T-helper 2 cell treated with Interferon-gamma antibody and Interleukin-4, amounts not matched to agents 100 ng/mL and 5 ng/mL, for 36 hours (primary cell): Measurements from ENCODE around the gene DSC3. TPM values are rescaled to one million over a fixed set of nuclear protein-coding genes. Genes with fewer than 3 reads are reported as not detected.

Source experiments
- intact Hi-C: fragments of 100-400 bp; cut with micrococcal nuclease; formaldehyde crosslinking; loops from one replicate; pipeline ENCODE4 v1.15.1; 2023
- total RNA-seq: library from RNA; stranded (reverse); gene quantifications from 2 replicates; pipeline ENCODE4 v1.2.3, GENCODE V29; 2022

Gene DSC3
- total RNA-seq = not detected in 2 replicates

DNA sequence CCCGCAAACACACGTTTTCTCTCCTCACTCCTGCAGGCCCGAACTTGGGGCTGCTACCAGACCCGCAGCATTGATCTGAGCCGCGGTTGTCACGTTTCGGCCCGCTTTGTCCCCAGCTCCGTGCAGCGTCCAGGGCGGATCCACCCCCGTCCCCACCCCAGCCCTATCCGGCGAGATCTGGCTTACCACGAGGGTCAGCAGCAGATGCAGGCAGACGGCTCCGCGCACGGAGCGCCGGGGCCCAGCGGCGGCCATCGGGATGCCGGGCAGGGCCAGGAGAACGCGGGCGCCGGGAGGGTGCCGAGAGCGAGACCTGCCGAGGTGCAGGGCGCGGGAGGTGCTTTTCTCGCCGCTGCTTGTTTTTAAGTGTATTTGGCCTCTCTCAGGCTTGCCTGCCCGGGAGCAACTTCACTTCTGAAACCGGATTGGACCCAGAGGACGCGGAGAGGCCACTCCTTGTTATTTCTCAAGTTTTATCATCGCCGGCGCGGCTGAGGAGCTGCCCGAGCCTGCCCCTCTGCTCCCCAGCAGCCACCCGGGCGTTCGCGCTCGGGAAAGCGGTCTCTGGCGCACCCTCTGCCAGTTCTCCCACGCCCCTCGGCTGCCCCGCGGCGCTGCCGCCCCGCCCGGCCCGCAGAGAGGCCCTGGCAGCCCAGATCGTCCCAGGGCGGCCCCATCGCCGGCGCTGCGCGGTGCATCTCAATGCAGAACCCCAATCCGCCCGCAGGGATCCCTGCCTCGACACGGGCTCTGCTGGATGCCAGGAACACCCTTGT lies at the start of gene DSC3:
Gene DSC3 (minus strand): TSS at position 337 of the 776 bp plus-strand sequence. CDS start 82 bp downstream, at position 255.
- intact Hi-C loops = no loop called here

DNA sequence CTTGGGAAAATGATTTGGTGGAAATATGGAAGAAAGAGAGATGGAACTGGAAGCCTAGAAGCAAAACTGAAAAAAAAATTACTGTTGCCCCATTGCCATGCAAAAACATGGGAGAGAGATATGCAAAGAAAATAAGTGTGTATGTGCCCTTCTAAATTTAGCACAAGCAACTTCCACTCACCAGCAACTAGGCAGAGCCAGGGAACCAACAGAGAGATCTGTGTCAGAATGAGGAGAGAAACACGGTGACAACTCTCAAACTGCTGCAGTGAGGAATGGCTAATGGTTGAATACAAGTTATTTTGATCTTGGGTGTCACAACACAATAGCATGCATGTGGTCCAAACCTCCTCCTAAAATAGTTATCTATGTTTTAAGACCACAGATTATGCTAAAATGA lies 48.8 kb upstream of the DSC3 start:
- intact Hi-C loops = no loop called here

DNA sequence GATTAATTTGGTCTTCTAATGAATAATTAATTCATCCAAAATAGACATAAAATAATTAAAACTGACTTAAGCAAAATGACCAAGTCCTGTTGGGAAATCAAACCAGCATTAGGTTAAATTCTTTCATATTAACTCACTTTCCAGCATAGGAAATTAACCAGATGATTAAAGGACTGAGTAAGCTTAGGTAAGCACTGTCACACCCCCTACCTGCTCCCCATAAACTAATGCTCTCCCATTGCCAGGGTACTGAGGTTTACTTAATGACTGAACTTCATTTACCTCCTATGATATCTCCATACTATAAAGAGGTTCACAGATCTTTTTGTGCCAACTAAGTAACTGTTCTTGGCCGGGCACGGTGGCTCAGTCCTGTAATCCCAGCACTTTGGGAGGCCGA lies 46.0 kb upstream of the DSC3 start:
- intact Hi-C loops = no loop called here

DNA sequence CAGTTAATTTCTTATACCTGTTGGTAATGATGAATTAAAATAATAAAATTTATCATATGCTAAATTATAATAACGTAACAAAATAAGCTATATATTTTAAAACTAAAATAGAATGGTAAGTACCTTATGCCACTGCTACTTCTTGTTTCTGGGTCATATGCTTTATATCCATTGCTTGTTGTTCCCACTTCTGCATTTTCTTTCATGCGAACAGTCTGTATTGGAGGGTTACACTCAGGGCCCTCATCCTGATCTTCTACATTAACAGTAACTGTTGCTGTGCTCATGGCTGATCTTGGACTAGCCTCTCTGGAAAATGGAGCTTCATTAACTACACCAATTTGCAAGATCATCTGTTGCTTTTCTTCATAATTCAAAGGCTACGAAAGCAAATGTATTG lies 37.4 kb upstream of the DSC3 start:
- intact Hi-C loops = no loop called here

DNA sequence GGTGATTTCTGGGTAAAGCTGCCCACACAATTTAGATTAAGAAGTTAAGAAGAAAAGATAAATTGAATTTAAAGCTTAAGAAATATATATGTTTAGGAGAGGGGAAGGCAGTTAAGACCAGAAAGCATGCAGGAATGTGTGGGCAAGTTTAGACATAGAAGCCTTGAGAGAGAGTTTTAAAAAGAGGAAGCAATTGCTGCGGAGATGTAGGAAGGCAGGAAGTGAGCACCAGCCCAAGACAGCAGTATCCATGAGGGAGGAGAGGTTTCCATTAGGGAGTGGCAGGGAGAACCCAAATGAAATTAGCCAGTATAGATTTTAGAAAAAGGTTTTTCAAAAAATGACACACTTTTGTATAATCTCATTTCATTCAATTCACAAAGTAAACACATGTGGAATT lies 35.3 kb upstream of the DSC3 start:
- intact Hi-C loops = no loop called here

DNA sequence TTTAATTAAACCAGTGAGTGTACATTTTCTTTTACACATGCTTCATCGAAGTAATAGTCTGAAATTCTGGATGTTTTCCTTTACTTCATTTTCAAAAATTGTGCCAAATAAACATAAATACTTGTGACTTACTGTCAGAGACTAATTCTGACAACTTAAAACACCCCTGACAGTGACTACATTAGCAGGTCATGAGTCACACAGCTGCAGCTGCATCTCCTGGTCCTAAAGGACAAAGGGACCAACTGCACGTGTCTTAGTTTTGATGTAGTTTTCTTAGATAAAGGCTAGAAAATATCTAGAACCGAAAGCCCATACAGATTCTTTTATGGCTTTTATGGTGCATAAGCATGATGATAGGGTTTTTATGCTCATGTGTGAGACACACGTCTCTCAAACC lies 29.6 kb upstream of the DSC3 start:
- intact Hi-C loops = no loop called here

DNA sequence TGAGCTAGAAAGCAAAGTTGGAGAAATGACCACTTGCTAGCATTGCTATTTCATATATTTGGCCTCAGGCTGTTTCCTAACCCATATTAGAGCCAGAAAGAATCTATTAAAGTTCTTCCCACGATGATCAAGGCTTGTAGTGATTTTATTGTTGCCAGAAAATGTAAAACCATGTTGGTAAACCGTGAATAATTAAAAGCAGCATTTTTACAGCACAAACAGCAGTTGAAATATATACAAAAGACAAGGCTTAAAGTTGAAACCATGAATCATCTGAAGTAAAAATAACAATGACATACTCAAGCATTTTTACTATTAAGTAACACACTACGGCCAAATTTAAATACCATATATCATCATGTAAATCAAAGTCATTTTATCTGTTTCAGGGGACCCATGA lies 27.7 kb upstream of the DSC3 start:
- intact Hi-C loops = no loop called here

DNA sequence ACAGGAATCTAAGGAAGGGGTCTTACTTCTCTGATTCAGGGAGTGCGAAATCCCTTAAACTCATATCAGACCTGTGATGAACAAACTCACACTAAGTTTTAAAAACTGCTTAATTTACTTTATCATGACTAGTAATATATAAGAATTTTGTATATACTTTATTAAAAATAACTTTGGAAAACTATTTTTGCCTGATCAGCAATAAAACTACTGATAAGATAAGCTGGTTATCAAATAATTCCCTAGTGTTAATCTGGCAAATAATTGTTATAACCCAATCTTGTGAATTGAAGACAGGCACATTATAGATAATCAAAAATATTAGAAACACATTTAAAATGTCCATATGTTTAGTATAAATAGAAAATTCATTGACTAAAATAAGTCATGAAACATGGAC lies 23.7 kb upstream of the DSC3 start:
- intact Hi-C loops = no loop called here

DNA sequence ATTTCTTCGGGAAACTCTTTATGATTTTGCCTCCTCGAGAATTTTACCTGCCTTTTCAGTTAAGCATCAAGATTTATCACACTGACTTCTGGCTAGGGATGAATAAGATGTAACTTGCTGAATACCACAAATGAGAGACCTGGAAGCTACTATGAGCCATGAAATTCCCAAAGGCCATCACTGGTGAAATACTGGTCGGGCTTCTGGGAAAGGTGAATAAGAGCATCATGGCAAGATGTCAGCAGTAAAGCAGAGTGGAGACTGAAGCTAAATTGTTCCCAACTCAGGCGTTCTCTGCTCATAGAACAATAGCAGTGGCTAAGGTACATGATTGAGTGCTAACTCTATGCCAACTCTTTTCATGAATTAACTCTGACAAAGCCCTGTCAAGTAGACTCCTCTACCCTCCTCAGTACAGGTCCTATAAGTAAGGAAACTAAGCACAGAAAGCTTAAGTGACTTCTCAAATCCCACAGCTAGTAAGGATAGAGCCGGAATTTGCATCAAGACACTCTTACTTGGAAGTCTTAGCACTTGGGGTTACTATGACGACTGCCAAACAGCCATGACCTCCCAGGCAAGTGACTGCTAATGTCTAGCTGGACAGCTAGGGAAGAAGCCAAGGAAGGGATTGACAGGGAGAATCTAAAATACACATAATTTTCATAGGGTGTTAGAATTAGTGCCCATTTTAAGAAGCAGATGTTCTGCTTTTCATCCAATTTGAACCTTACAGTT lies 22.7 kb upstream of the DSC3 start:
- intact Hi-C loops = no loop called here

DNA sequence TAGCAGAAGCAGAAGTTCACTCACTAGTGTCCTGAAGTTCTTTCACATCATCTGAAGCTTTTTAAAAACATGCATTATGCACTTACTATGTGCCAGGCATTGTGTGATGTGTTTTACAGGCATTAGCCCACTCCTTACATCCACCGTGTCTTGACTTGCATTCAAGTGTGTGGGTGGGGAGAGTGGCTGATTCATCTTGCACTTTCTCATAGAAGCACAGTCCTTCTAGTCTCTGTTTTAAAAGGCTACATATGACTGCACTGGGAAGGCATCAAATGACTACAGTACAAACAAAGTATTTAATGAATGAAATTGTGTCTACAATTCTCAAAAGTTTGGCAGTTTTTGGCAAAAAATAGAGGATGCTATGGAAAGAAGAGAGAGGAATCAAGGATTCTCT lies 21.6 kb upstream of the DSC3 start:
- intact Hi-C loops = no loop called here

DNA sequence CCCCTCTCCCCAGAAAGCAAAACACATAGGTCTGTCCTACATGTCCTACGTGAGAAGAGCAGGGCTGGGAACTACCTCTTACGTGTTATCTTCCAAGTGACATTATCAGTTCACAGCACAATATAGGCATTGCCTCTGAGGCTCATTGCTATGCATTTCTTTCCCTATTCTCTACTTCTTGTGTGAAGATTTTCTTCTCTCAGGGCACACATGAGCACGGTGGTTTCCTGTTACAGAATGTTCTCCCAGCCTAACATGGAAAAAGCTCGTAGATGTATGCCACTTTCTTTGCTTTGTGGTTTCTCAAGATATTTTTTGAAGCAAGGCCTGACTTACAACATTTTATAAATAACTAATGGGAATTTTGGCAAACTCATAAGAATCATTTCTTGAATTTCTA lies 19.4 kb upstream of the DSC3 start:
- intact Hi-C loops = no loop called here

DNA sequence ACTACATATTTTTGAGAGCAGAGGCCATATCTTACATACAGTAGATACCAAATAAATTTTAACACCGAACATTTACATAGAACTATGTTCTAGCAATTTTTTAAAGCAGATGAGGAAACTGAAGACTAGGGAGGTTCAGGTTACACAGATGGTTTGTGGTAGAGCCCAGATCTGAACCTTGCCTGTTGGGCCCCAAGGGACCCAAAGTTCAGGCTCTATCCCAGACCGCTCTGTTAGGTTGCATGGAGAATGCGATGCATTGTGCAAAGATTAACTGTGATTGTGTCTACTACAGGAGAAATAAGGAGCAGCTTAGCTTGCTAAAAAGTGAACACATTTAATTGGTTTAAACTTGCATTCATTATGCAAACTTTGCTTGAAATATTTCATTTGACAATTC lies 16.4 kb upstream of the DSC3 start:
- intact Hi-C loops = no loop called here

DNA sequence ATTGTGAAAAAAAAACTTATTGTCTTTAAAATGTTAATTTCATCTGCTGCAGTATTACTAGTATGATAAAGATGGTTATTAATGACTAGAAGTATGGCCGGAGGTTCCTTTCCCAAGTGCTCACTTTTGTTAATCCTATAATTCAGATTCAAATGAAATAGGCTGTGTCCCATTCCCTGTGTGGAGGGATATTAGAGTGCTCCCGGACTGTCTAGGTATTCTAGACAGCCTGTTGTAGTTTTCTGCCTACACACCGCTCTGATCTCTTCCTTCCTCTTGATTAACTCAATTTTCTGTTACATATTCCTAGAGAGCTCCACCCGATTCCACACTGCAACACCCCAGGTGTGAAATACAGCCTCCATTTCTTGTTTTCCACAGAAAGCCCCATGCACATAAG lies 15.4 kb upstream of the DSC3 start:
- intact Hi-C loops = no loop called here

DNA sequence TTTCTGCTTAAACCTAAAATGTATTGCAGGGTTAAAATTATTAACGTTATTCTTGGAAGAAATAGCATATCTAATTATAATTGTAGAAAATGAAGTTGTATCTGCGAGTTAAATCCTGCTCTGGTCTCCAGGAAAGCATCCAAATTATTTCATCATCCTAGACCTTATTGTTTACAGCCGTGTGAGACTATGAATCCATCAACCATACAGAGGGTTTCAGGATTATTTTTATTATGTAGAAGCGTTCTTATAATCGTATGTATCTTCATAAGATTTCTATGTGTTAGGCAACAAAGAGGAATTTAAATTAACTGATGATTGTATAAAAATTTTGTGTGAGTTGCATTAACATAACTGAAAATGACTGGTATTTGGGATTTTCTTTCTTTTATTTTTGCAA lies 14.5 kb upstream of the DSC3 start:
- intact Hi-C loops = no loop called here

DNA sequence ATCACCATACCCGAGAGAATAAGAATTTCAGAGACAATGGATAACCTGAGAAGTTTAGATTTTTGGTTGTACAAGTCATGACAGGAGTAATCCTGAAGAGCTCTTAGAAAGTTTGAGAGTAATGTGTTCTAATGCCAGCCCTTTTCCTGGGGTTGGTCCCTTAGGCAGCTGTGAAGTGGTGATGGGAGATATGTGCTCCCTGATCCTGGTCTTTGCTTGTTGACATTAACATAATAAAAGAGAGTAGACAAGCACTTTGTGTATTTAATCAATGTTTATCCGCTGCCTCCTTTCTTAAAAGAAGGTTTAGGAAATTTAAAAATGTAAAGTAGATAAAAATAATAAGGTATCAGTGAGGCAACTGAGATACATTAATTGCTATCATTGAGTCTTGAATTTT lies 13.8 kb upstream of the DSC3 start:
- intact Hi-C loops = no loop called here

DNA sequence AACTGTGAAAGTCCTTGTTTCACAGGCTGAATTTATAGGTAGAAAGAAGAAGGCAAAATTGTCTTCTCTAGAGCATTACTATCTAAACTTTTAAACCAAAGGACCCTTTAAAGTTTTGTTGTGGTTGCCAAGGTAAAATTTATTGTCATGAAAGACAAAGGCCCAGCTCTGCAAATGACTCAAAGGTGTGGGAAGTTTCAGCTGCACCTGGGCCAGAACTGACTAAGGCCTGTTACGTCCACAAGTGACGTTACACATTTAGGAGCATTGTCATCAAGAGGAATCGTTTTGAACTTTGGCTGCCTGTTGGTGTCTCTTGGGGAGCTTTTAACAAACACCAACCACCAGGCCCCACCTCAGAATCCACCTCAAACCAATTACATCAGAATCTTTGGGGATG lies 8.1 kb upstream of the DSC3 start:
- intact Hi-C loops = no loop called here

DNA sequence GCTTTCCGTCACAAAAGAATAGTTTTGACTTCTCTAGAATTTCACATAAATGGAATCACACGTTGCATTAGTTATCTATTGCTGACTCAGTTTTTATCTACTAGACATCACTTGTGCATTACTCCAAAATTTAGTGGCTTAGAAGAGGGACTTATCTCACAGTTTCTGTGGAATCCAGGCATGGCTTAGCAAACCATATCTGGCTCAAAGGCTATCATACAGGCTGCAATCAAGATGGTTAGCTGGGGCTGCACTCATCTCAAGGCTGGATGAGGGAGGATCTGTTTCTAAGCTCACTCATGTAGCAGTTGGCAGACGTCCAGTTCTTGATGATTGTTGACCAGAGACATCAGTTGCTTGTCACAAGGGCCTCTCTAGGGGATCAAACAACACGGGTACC lies 6.6 kb upstream of the DSC3 start:
- intact Hi-C loops = no loop called here

DNA sequence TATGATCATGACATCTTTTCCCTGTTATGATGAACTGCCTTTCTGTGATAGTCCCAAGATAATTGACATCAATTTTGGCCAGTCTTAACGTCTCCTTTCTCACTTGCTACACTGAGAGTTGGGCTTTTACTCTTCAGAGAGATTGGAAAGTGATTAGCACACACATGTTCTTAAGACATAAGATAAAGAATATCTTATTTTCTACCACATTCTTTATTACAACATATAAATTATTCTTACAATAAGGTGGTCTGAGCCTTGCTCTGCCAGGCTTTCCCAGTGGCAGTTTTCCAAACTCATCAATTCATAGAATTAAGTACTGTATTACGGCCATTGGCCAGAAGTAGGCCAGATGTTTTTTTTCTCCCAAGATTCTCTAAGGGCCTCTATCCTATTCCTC lies 5.7 kb upstream of the DSC3 start:
- intact Hi-C loops = no loop called here

DNA sequence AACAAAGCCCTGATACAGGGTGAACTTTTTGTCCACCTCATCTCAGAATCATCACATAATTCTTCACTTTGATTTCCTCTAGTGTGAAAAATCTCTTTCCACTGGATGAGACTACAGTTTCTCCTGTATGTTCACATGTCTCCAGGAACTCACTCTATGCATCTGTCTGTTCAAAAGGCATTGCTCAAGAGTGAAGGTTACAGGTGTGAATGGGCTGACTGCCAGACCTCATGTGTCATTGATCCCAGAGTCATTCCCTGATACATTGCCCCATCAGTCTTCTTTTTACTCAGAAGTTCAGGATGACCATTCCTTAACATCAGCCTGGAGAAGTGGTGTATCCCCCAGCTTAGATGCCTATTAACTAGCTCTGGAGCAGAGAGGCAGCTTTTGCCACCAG lies 4.4 kb upstream of the DSC3 start:
- intact Hi-C loops = no loop called here

DNA sequence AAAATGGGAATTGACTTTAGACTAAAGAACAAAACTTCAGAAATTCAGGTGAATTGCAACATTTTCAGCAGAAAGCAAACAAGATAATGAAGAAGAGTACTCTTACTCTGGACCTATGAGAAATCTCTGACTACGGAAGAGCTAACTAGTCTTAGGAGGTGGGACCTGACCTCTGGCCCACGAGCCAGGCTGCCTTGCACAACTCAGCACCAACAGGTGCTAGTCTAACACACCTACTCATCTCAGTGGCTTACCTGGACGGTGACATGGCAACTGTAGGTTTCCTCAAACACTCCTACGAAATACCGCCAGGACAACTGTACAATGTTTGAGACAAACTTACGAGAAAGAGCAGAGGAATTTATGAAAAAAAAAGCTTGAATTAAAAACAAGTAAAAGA lies 3.1 kb upstream of the DSC3 start:
- intact Hi-C loops = no loop called here

DNA sequence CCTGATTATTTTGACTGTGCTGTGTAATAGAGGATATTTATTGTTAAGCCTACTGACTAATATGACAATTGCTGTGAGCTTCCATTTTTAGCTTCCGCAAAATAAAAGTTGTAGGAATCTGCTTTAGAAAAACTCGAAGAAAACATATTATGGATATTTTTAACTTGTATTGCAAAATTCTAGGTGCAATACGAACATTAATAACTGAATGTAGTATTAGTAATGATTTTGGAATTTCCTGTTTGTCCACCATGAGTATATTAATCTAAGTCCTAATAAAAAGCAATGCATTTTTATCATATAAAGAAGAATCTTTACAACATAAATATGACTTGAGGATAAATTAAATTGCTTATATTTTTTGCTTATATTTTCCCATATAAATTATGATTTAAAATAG lies 2.4 kb upstream of the DSC3 start:
- intact Hi-C loops = no loop called here

DNA sequence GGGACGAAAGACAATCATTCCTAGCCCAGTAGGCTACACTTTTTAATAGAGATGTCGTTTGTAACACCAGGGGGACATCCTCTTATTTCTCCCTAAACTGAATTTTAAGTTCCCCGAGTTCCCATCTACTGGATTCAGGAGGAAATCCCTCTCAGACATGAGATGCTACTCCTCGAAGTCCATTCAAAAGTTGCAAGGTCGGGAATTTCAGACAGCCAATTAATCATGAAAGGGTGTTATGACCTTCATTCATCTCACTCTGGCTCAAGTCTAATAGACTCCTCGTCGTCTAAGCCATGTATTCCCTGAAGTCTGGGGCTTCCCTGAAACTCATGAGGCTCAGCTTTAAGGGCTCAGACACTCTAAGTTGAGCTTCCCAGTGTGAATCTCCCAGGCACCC lies 1.2 kb upstream of the DSC3 start:
- intact Hi-C loops = no loop called here

DNA sequence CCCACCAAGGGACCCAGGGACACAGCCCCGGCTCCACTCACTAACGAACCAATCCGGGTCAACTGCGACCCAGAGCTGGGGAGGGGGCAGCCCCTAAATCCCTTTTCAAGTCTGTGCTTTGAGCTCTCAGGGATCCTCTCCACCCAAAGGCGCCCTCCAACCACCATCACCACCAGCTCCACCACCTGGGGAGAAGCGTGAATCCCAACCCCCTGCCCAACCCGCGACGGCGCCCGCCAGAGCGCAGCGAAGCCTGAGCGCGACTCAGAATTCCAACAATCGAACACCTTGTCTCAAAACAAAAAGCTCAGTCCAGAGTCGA lies 497 bp downstream of the DSC3 start:
- intact Hi-C loops = no loop called here
